ENCODE data around the gene TMPRSS3.

Gene TMPRSS3

DNA sequence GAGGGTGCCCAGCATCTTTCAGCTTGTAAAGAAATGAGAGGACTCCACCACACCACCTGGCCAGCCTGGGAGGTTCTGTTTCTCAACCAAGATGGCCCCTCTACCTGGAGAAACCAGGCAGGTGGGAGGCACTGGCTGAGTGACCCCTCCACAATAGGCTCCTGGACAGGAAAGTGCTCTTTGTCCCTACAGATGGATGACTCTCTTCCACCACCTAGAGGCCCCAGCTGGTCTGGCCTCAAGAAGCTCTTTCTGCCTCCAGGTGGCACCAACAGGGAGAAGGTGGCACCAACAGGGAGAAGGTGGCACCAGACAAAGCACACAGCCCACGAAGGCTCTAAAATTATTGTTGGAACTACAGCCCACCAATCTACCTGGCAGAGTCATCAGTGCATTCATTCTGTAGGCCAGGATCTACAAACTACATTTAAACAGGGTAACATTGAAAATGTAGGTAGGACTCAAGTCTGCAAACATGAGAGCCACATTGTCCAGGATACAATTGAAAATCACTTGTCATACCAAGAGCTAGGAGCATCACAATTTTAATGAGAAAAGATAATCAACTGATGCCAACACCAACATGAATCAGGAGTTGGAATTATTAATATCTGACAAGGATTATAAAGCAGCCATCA lies 14.4 kb downstream of the TMPRSS3 start:
- DNase-seq (ENCODE audit: low read depth, low spot score): peak; percentile 51
- TF ChIP-seq SUZ12 (IDR thresholded peaks at IDR 0.05; ENCODE audit: extremely low read depth, insufficient read depth, insufficient read length) (no peak), ZNF274 (IDR thresholded peaks at IDR 0.05; ENCODE audit: low read depth, low read length) (no peak), YY1 (IDR thresholded peaks at IDR 0.05; ENCODE audit: insufficient read depth, insufficient read length) (no peak)
- Histone ChIP-seq H3K4me1 (ENCODE audit: insufficient read depth, insufficient read length) (no peaks in the 10 kb centered on the region), H3K36me3 (ENCODE audit: insufficient read depth, insufficient read length, low read length) (no peaks in the 10 kb centered on the region), H3K9me3 (ENCODE audit: insufficient read depth, low read length) (no peaks in the 10 kb centered on the region), H3K9ac (ENCODE audit: insufficient read length, low read depth) (no peak overlapping the region), H3K4me3 (ENCODE audit: insufficient read length, low read depth) (no peak overlapping the region), H3K27me3 (ENCODE audit: insufficient read depth, insufficient read length) (peaks cover 2% of the 10 kb centered on the region)

DNA sequence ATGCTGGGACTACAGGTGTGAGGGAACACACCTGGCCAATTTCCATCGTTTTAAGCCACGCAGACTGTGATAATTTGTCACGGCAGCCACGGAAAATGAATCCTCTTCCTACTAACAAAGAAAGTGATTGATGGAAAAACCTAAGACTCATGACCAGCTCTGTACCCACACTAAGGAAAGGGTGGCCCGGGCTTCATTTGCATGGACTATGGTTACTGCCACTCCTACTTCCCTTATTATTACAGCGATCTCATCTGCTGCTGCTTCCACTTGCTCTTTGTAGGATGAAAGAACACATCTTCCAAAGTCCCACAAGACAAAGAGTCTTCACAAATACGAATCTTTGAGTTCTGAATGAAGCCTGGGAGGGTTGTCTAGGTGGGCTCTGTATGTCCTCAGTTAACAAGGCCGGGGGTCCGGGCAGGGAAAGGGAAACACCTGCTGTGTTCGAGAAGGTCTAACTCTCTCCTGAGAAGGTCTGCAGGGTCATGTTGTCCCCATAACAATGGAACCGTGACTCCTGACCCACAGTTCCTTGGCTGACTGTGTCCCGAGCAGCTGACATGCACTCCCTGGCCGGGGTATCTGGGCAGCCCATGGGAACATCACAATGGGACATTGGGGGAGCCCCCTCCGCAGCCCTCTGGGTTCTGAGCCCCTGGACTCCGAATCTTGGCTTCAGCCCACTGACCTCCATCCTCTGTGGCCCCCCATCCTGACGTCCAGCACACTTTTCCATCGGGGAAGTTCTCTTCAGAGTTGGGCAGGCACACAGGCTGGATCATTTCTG lies 16.2 kb downstream of the TMPRSS3 start:
- peaks cover 4% of the 10 kb centered on the region for H3K4me1 ChIP-seq (ENCODE audit: insufficient read depth, insufficient read length)
- H3K36me3 ChIP-seq (ENCODE audit: insufficient read depth, insufficient read length, low read length): no peaks in the 10 kb centered on the region
- no peak for DNase-seq (ENCODE audit: low read depth, low spot score)

DNA sequence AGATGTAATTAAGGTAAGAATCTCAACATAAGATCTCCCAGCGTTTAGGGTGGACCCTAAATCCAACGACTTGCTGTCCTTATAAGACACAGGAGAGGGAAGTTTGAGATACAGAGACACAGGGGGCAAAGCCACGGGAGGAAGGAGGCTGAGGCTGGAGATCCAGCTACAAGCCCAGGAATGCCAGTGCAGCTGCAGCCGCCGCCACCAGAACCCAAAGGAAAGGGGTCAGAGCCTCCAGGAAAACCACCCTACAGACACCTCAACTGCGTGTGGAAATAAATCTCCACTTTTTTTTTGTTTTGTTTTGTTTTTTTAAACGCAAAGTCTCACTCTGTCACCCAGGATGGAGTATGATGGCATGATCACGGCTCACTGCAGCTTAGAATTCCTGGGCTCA lies 17.4 kb downstream of the TMPRSS3 start:
- H3K4me3 ChIP-seq (ENCODE audit: insufficient read length, low read depth): no peak overlapping the region
- TF ChIP-seq SUZ12 (IDR thresholded peaks at IDR 0.05; ENCODE audit: extremely low read depth, insufficient read depth, insufficient read length) (no peak), YY1 (IDR thresholded peaks at IDR 0.05; ENCODE audit: insufficient read depth, insufficient read length) (no peak), ZNF274 (IDR thresholded peaks at IDR 0.05; ENCODE audit: low read depth, low read length) (no peak)
- peaks cover 7% of the 10 kb centered on the region for H3K4me1 ChIP-seq (ENCODE audit: insufficient read depth, insufficient read length)
- H3K9me3 ChIP-seq (ENCODE audit: insufficient read depth, low read length): no peaks in the 10 kb centered on the region
- H3K36me3 ChIP-seq (ENCODE audit: insufficient read depth, insufficient read length, low read length): no peaks in the 10 kb centered on the region
- no peak overlapping the region for H3K9ac ChIP-seq (ENCODE audit: insufficient read length, low read depth)
- no peak for DNase-seq (ENCODE audit: low read depth, low spot score)
- H3K27me3 ChIP-seq (ENCODE audit: insufficient read depth, insufficient read length): peaks cover 10% of the 10 kb centered on the region

More for the DNA sequence above, 16.2 kb downstream of the TMPRSS3 start:
- no peak overlapping the region for H3K9ac ChIP-seq (ENCODE audit: insufficient read length, low read depth)
- no peak overlapping the region for H3K4me3 ChIP-seq (ENCODE audit: insufficient read length, low read depth)
- H3K9me3 ChIP-seq (ENCODE audit: insufficient read depth, low read length): no peaks in the 10 kb centered on the region
- no peak for TF ChIP-seq ZNF274 (IDR thresholded peaks at IDR 0.05; ENCODE audit: low read depth, low read length)
- TF ChIP-seq YY1 (IDR thresholded peaks at IDR 0.05; ENCODE audit: insufficient read depth, insufficient read length): no peak
- no peak for TF ChIP-seq SUZ12 (IDR thresholded peaks at IDR 0.05; ENCODE audit: extremely low read depth, insufficient read depth, insufficient read length)
- peaks cover 10% of the 10 kb centered on the region for H3K27me3 ChIP-seq (ENCODE audit: insufficient read depth, insufficient read length)

DNA sequence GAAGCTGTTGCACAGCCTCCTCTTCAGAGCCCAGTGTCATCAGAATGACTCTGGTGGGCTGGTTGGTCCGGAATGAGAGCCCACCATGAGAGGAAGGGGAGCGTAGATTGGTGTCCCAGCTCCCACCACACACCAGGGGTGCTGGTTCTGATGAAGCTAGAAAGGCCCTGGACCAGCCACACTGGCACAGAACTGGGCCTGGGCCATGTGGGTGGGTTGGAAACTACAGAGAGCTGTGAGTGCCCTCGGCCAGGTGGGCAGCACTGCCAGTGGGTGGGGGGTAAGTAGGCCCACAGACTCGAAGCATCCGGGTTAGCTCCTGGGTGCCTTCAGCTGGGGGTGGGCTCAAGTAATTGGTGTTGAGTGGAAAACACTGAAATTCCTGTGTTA lies 17.9 kb downstream of the TMPRSS3 start:
- no peak for DNase-seq (ENCODE audit: low read depth, low spot score)
- H3K9ac ChIP-seq (ENCODE audit: insufficient read length, low read depth): no peak overlapping the region
- no peak overlapping the region for H3K4me3 ChIP-seq (ENCODE audit: insufficient read length, low read depth)

DNA sequence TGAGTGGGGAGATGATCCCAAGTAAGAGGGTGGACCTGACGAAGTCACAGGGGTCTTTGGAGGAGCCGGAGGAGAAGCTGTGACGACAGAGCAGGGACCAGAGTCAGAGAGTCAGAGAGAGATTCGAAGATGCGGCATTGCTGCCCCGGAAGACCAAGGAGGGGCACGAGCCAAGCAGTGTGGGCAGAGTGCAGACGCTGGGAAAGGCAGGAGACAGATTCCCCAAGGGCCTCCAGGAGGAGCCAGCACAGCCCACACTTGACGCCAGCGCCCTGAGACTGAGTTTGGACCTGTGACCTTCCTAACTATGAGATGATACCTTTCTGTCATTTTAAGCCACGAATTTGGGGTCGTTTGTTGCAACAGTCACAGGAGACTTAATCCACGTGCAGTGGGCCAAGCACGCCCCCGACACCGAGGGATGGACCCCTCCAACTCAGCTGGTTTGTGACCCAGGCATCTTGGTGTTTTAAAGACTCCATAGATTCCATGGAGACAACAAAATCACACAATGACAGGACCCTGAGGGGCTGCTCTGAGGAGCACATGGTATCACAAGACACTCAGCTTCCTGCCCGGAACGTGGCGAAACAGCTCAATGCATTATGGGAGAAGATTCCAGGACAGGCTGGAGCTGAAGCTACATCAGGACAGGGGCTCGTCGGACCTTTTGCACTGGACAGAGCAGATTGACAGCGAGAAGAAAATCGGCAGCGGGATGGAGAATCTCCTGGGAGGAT lies 18.5 kb downstream of the TMPRSS3 start:
- H3K4me3 ChIP-seq (ENCODE audit: insufficient read length, low read depth): no peak overlapping the region
- H3K36me3 ChIP-seq (ENCODE audit: insufficient read depth, insufficient read length, low read length): no peaks in the 10 kb centered on the region
- H3K9me3 ChIP-seq (ENCODE audit: insufficient read depth, low read length): no peaks in the 10 kb centered on the region
- no peak for DNase-seq (ENCODE audit: low read depth, low spot score)
- H3K4me1 ChIP-seq (ENCODE audit: insufficient read depth, insufficient read length): peaks cover 10% of the 10 kb centered on the region
- no peak for TF ChIP-seq YY1 (IDR thresholded peaks at IDR 0.05; ENCODE audit: insufficient read depth, insufficient read length)
- TF ChIP-seq SUZ12 (IDR thresholded peaks at IDR 0.05; ENCODE audit: extremely low read depth, insufficient read depth, insufficient read length): no peak
- TF ChIP-seq ZNF274 (IDR thresholded peaks at IDR 0.05; ENCODE audit: low read depth, low read length): no peak
- no peak overlapping the region for H3K9ac ChIP-seq (ENCODE audit: insufficient read length, low read depth)
- H3K27me3 ChIP-seq (ENCODE audit: insufficient read depth, insufficient read length): peaks cover 10% of the 10 kb centered on the region

More for the DNA sequence above, 17.9 kb downstream of the TMPRSS3 start:
- Histone ChIP-seq H3K36me3 (ENCODE audit: insufficient read depth, insufficient read length, low read length) (no peaks in the 10 kb centered on the region), H3K4me1 (ENCODE audit: insufficient read depth, insufficient read length) (peaks cover 10% of the 10 kb centered on the region), H3K9me3 (ENCODE audit: insufficient read depth, low read length) (no peaks in the 10 kb centered on the region), H3K27me3 (ENCODE audit: insufficient read depth, insufficient read length) (peaks cover 10% of the 10 kb centered on the region)
- TF ChIP-seq ZNF274 (IDR thresholded peaks at IDR 0.05; ENCODE audit: low read depth, low read length) (no peak), YY1 (IDR thresholded peaks at IDR 0.05; ENCODE audit: insufficient read depth, insufficient read length) (no peak), SUZ12 (IDR thresholded peaks at IDR 0.05; ENCODE audit: extremely low read depth, insufficient read depth, insufficient read length) (no peak)

DNA sequence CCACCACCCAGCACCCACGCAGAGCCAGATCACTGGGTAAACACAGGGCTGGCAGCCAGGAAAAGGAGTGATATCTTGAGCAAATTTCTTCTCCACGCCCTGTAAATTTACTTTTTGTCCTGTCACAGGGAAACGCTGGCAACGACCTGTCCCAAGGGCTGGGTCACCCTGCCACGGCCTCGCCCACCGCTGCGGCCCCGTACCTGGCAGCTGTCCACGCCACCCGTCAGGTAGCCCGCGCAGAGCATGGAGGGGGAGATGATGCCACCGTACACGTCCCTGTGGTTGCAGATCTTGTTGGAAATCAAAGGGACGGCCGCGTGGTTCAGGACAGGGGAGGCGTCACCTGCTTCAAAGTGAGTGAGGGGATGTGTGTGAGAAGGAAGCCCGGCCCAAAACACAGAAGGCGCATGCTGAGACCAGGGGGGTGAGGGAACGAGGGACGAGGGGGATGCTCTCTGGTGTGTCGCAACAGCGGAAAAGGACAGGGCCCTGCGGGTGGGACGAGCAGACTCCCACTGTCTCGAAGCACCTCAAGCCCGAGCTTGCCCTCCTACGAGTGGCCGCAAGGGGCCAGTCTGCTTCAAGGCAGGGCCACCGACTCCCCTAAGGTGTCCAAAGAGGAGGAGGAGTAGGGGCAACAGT lies 19.4 kb downstream of the TMPRSS3 start:
- Histone ChIP-seq H3K4me3 (ENCODE audit: insufficient read length, low read depth) (no peak overlapping the region), H3K9me3 (ENCODE audit: insufficient read depth, low read length) (no peaks in the 10 kb centered on the region), H3K9ac (ENCODE audit: insufficient read length, low read depth) (no peak overlapping the region), H3K27me3 (ENCODE audit: insufficient read depth, insufficient read length) (peaks cover 10% of the 10 kb centered on the region), H3K4me1 (ENCODE audit: insufficient read depth, insufficient read length) (peaks cover 10% of the 10 kb centered on the region), H3K36me3 (ENCODE audit: insufficient read depth, insufficient read length, low read length) (no peaks in the 10 kb centered on the region)
- DNase-seq (ENCODE audit: low read depth, low spot score): no peak
- no peak for TF ChIP-seq ZNF274 (IDR thresholded peaks at IDR 0.05; ENCODE audit: low read depth, low read length)
- TF ChIP-seq SUZ12 (IDR thresholded peaks at IDR 0.05; ENCODE audit: extremely low read depth, insufficient read depth, insufficient read length): no peak
- no peak for TF ChIP-seq YY1 (IDR thresholded peaks at IDR 0.05; ENCODE audit: insufficient read depth, insufficient read length)

All from NT2/D1 (cell line).